Naive thymus-derived CD8-positive, alpha-beta T cell (primary cell): ENCODE measurements around the gene LSAMP. TPM values are rescaled to one million over a fixed set of nuclear protein-coding genes. Genes with fewer than 3 reads are reported as not detected.

Source experiments
- ATAC-seq, 2 donors: fragments of 150-1000 bp; cut with Tn5 transposase in 1 of 2; sonication (Bioruptor Pico), chemical (Tn5 transposase) in 1 of 2; 1 replicate in 1 of 2; 2 replicates in 1 of 2; pipeline ENCODE4 v1.10.0; 2021; ENCODE audit warnings: mild to moderate bottlenecking in 2 of 2, moderate library complexity in 2 of 2
- POLR2A ChIA-PET: fragments of 350-600 bp; sonication (Branson Sonifier 250); formaldehyde crosslinking; loops from one replicate; lab custom pipeline; 2021; ENCODE audit warnings: antibody characterized with exemption; lab: Charles Lee
- DNase-seq, 10 donors: peaks; one replicate each; pipeline versions ENCODE4 v3.0.0 to v3.0.0-alpha.2; 2020 to 2022
- H3K27ac Mint-ChIP-seq, 10 donors: one replicate each; pipeline ENCODE4 v1.8.0; 2020 to 2022; ENCODE audit warnings: mild to moderate bottlenecking in 10 of 10, mixed read lengths in 10 of 10, moderate library complexity in 4 of 10, inconsistent platforms in 1 of 10
- H3K27me3 Mint-ChIP-seq, 5 donors: one replicate each; pipeline ENCODE4 v1.8.0; 2021 to 2022; ENCODE audit warnings: mixed read lengths in 5 of 5
- H3K36me3 Mint-ChIP-seq, 3 donors: one replicate each; pipeline ENCODE4 v1.8.0; 2020 to 2022; ENCODE audit warnings: mixed read lengths in 3 of 3, mild to moderate bottlenecking in 2 of 3, inconsistent platforms in 1 of 3
- H3K4me1 Mint-ChIP-seq, 4 donors: one replicate each; pipeline ENCODE4 v1.8.0; 2021 to 2022; ENCODE audit warnings: mixed read lengths in 4 of 4
- H3K4me3 Mint-ChIP-seq, 10 donors: one replicate each; pipeline ENCODE4 v1.8.0; 2020 to 2022; ENCODE audit warnings: mild to moderate bottlenecking in 10 of 10, mixed read lengths in 10 of 10, moderate library complexity in 6 of 10, inconsistent platforms in 1 of 10
- H3K9me3 Mint-ChIP-seq, 9 donors: one replicate each; pipeline ENCODE4 v1.8.0; 2020 to 2022; ENCODE audit warnings: mixed read lengths in 9 of 9, mild to moderate bottlenecking in 3 of 9, inconsistent platforms in 1 of 9, moderate library complexity in 1 of 9
- polyA plus RNA-seq, 3 donors: library from polyadenylated mRNA; unstranded; fragments of 300-500 nt; fragmentation: Illumina TruSeq; gene quantifications; one replicate each; pipeline ENCODE4 v1.2.3, GENCODE V29; 2021
- total RNA-seq, 8 experiments: library from RNA in 2 of 8; stranded (reverse) in 2 of 8; gene quantifications; one replicate each; pipeline ENCODE4 v1.2.3 and lab custom pipeline; 2021 to 2026

The LSAMP gene
- total and polyA plus RNA-seq, 5 experiments from 2014 or later, result not detected

GRCh38 chr3:116153174-116153573 is 292.1 kb downstream of the LSAMP start:
- Mint-ChIP-seq H3K4me1 (no peaks in the 10 kb centered on the region), H3K4me3 (no peak overlapping the region), H3K27me3 (peaks cover 0 to 3% (median 0%) of the 10 kb centered on the region in 5 donors), H3K9me3 (peaks cover 0 to 2% (median 0%) of the 10 kb centered on the region in 9 donors), H3K36me3 (no peaks in the 10 kb centered on the region), H3K27ac (no peak overlapping the region)
- POLR2A ChIA-PET, result no interaction called here
- DNase-seq (no peak), ATAC-seq (no peak)

GRCh38 chr3:116150655-116151167 is 294.6 kb downstream of the LSAMP start:
- Mint-ChIP-seq H3K4me1 (no peaks in the 10 kb centered on the region), H3K36me3 (peaks cover 0 to 8% (median 0%) of the 10 kb centered on the region in 3 donors), H3K9me3 (peaks cover 0 to 11% (median 7%) of the 10 kb centered on the region in 9 donors), H3K4me3 (no peak overlapping the region), H3K27ac (no peak overlapping the region), H3K27me3 (peaks cover 0 to 3% (median 0%) of the 10 kb centered on the region in 5 donors)
- POLR2A ChIA-PET, result no interaction called here
- no peak for ATAC-seq
- DNase-seq, result no peak

DNA sequence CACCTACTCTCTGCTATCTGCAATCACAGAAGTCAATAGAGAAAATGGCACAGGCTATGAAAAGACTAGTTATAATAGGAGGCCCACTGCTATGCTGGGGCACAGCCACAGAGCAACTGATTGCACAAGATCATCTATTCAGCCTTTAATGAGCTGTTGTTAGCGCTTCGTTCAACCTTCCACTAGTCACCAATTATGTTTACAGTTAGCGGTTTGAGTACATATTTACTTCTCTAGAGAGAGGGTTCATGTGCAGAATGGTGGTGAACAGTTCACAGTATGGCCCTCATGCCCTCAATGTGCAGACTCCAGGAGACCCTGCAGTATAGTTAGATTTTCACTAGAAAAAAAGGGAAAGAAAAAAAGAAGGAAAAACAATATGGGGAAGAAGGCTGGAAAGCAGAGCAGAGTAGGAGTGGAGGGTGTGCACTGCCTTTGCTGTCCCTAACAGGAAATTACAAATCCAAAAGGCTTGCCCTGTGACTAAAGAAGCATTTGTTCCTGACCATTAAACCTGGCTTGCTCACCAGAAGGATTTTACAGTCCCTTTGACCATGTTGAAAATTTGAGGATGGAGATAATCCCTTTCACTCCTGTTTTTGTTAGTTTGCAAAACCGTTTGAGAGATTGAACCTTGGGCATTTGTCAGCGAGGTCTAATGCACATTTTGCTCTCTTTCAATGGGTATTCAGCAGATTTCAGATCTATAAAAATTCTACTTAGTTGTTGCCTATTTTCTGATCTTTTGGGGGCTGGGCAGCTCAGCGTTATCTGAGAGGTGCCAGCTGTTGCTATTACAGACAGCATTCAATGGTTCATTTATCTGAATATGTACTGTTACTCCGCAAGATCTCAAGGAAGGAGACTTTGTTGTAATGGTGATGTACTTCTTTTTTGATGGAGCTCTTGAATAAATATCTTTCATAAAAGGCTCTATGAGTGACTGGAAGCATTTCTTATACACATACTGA is 296.1 kb downstream of the LSAMP start:
- ATAC-seq (no peak), DNase-seq (no peak)
- Mint-ChIP-seq H3K27me3 (no peaks in the 10 kb centered on the region), H3K27ac (no peak overlapping the region), H3K9me3 (peaks cover 2 to 17% (median 7%) of the 10 kb centered on the region in 9 donors), H3K4me1 (no peaks in the 10 kb centered on the region), H3K36me3 (peaks cover 0 to 8% (median 0%) of the 10 kb centered on the region in 3 donors), H3K4me3 (no peak overlapping the region)
- POLR2A ChIA-PET, result no interaction called here

DNA sequence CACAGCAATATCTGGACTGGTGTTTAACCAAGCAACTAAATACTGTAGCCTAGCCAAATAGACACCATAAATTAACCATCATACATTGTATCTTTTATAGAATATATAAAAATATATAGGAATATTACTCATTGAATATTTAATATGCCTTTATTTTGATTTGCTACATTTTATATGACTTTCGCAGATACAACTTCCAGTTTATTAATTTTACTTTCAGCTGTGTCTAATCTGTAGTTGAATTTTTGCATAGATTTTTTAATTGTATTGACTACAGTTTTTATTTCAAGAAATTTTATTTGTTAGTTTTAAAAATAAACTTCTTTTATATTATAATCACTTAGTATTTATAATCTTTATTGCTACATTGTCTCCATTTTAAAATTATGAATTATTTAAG is 299.7 kb downstream of the LSAMP start:
- peaks cover 0 to 8% (median under 1%) of the 10 kb centered on the region in 3 donors for H3K36me3 Mint-ChIP-seq

DNA sequence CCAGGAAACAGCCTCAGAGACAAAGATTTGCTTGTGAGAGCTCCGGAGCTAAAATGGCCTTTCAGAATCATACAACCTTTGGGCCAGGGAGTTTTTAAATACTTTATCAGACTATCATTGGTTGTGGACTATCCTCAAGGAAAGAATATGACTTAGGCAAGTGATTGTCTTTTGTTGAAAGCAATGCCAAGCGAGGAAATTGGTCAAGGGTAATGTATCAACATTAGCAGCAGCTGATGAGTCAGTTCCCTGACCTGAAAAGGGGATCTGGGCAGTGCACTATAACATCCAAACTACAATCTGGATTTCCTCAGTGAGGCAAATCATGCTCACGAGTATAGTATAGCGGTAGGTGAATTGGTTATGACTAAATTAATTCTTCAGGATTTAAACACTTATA is 303.6 kb downstream of the LSAMP start:
- no peak overlapping the region for H3K27ac Mint-ChIP-seq
- H3K4me3 Mint-ChIP-seq, result no peak overlapping the region
- H3K9me3 Mint-ChIP-seq, result peaks cover 2 to 16% (median 9%) of the 10 kb centered on the region in 9 donors
- no peak for ATAC-seq
- no peaks in the 10 kb centered on the region for H3K27me3 Mint-ChIP-seq
- H3K36me3 Mint-ChIP-seq, result peaks cover 0 to 8% (median 3%) of the 10 kb centered on the region in 3 donors
- no peak for DNase-seq
- POLR2A ChIA-PET, result no interaction called here
- no peaks in the 10 kb centered on the region for H3K4me1 Mint-ChIP-seq

More for the DNA sequence above, 299.7 kb downstream of the LSAMP start:
- Mint-ChIP-seq H3K27ac (no peak overlapping the region), H3K4me3 (no peak overlapping the region), H3K9me3 (peaks cover 2 to 17% (median 9%) of the 10 kb centered on the region in 9 donors), H3K4me1 (no peaks in the 10 kb centered on the region), H3K27me3 (no peaks in the 10 kb centered on the region)
- ATAC-seq (no peak), DNase-seq (no peak)
- POLR2A ChIA-PET, result no interaction called here

- Mint-ChIP-seq H3K4me1 (no peaks in the 10 kb centered on the region), H3K27me3 (no peaks in the 10 kb centered on the region), H3K36me3 (peaks cover 0 to 3% (median 0%) of the 10 kb centered on the region in 3 donors), H3K4me3 (no peak overlapping the region), H3K27ac (no peak overlapping the region), H3K9me3 (peaks cover 0 to 6% (median 4%) of the 10 kb centered on the region in 9 donors)
- ATAC-seq (no peak), DNase-seq (no peak)
- POLR2A ChIA-PET, result no interaction called here
Measured at GRCh38 chr3:116140100-116140689, 305.1 kb downstream of the LSAMP start.

DNA sequence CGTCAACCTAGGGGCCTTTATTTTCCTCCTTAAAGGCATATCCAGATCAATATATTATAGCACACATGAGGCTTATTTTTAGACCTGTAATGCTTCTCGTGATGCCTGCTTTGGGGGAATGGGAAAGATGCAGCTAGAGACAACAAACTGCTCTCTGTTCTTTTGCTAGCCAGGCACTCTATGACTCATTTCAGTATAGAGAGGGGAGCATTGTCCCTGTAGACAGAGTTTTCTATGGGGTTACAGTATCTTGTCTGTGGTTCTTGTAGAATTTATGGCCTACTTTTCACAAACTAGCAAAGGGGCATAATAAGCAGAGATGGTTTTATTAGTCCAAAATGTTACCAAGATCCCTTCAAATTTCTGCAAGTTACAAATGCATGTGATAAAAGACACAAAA is 305.6 kb downstream of the LSAMP start:
- Mint-ChIP-seq H3K4me3 (no peak overlapping the region), H3K9me3 (peaks cover 0 to 5% (median 0%) of the 10 kb centered on the region in 9 donors), H3K4me1 (no peaks in the 10 kb centered on the region), H3K27ac (no peak overlapping the region), H3K27me3 (no peaks in the 10 kb centered on the region), H3K36me3 (peaks cover 0 to 3% (median 0%) of the 10 kb centered on the region in 3 donors)
- POLR2A ChIA-PET, result no interaction called here
- no peak for ATAC-seq
- DNase-seq, result no peak

DNA sequence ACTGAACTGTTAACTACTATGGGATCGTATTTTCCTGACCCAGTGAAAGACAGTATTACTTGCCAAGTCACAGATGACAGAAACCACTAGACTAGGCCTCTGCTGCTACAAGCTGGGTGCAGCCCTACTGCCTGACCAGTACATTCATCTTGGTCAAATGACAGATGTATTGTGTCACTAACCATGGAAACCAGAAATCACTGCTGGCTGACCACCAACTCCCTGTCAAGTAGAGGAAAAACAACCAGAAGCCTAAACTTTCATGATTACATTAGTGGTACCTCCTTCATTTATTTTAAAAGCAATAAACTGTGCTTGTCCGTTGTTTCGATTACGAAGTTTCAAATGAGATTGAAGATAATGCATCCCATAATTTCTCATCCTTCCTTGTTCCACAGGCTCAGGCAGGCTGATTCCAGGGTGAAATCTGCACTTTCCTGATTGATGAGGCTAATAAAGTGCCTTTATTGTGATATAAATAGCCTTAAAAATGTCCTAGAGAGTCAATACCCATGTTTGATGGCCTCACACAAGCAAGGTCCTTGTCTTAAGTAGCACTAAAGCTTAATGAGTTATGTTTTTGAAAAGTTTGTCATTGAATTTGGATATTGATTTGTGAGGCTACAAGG is 309.7 kb downstream of the LSAMP start:
- POLR2A ChIA-PET, result no interaction called here

DNA sequence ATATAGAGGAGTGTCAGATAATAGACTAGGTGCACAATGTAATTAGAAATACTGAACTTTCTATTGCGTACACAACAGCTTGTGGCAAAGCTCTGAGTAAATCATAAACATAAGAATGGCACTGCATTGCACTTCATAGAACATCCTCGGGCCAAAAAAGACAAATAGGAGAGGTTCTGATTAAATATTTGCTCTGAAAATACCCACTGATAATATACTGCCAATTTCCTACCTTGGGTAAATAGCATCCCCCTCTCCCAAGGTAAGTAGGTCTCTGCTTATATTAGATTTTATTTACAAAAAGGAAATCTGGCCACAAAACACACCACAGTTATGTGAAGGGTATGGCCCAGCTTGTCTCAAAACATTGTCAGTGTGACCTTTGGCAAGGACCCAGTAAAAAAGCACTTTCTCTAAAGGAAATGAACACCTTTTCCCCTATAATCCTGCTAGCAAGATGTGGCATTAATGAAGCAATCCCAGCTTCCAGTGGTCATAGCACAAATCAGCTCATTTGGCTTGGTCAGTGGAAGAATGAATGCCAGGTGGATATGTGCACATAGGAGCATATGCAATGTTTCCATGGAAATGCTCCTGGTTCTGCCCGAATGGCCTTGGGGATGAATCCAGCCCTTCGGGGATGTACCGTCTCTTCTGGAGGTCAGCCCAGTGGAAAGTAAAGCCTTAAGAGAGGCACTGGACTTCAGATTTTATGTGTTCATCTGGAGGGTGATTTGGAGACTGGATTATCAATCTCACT is 315.9 kb downstream of the LSAMP start:
- Mint-ChIP-seq H3K27me3 (no peaks in the 10 kb centered on the region), H3K9me3 (peaks cover 0 to 5% (median 0%) of the 10 kb centered on the region in 9 donors), H3K36me3 (no peaks in the 10 kb centered on the region), H3K27ac (no peak overlapping the region), H3K4me3 (no peak overlapping the region), H3K4me1 (no peaks in the 10 kb centered on the region)
- ATAC-seq, result no peak
- no peak for DNase-seq
- POLR2A ChIA-PET, result no interaction called here

More for the DNA sequence above, 309.7 kb downstream of the LSAMP start:
- Mint-ChIP-seq H3K4me1 (no peaks in the 10 kb centered on the region), H3K4me3 (no peak overlapping the region), H3K27ac (no peak overlapping the region), H3K9me3 (peaks cover 0 to 3% (median 0%) of the 10 kb centered on the region in 9 donors), H3K27me3 (no peaks in the 10 kb centered on the region), H3K36me3 (peaks cover 0 to 2% (median 0%) of the 10 kb centered on the region in 3 donors)
- DNase-seq (no peak), ATAC-seq (no peak)

- Mint-ChIP-seq H3K4me3 (no peak overlapping the region), H3K36me3 (no peaks in the 10 kb centered on the region), H3K27ac (no peak overlapping the region), H3K9me3 (peaks cover 0 to 5% (median 0%) of the 10 kb centered on the region in 9 donors), H3K27me3 (no peaks in the 10 kb centered on the region), H3K4me1 (no peaks in the 10 kb centered on the region)
- POLR2A ChIA-PET, result no interaction called here
- DNase-seq (no peak), ATAC-seq (no peak)
Measured at GRCh38 chr3:116127464-116127863, 317.8 kb downstream of the LSAMP start.

DNA sequence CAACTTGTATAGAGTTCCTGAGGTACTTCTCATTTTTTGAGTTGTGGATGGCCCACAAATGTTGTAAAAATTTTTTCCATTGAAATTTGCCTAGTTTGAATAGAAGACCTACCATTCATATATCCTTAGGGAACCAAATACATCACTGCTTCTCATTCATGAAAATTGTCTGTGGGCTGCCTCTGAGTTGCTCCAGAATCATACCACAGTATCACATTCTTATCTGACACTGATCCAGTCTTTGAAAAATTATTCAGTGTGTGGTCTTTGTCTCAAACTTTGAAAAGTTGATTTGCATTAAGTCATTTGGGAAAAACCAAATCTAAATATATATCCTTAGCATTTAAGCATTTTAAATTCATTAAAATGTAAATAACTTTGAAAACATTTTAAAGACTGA is 321.1 kb downstream of the LSAMP start:
- Mint-ChIP-seq H3K9me3 (peaks cover 0 to 5% (median 0%) of the 10 kb centered on the region in 9 donors), H3K36me3 (no peaks in the 10 kb centered on the region), H3K4me1 (no peaks in the 10 kb centered on the region), H3K27ac (no peak overlapping the region), H3K27me3 (no peaks in the 10 kb centered on the region), H3K4me3 (no peak overlapping the region)
- POLR2A ChIA-PET, result no interaction called here
- no peak for DNase-seq
- ATAC-seq, result no peak
